PC-9 (cell line): ENCODE data around the gene TBC1D5. TPM values are rescaled to one million over a fixed set of nuclear protein-coding genes. Genes with fewer than 3 reads are reported as not detected.

Experiments used
- BruUV-seq: library from RNA; stranded (reverse); fragments of 400-500 nt; replicated peaks from 2 replicates; lab custom pipeline; 2021; lab: Mats Ljungman, UMichigan
- CTCF ChIA-PET: fragments of 300-600 bp; sonication (Branson Sonifier 250); formaldehyde crosslinking; loops from one replicate; lab custom pipeline; 2022; ENCODE audit warnings: antibody characterized with exemption; lab: Charles Lee
- POLR2A ChIA-PET: fragments of 300-600 bp; sonication (Branson Sonifier 250); formaldehyde crosslinking; loops from one replicate; lab custom pipeline; 2022; ENCODE audit warnings: antibody characterized with exemption; ENCODE audit not compliant: unreplicated experiment; lab: Charles Lee
- DNase-seq, 2 experiments: peaks; one replicate each; pipeline versions ENCODE4 v3.0.0 to v3.0.0-alpha.2; 2015 to 2022; ENCODE audit warnings: mixed read lengths in 1 of 2
- H2AFZ ChIP-seq: fragments of 200-600 bp; sonication (generic); 2 replicates; pipeline ENCODE4 v1.8.1; 2017; ENCODE audit warnings: antibody characterized with exemption
- H3F3A ChIP-seq: fragments of 200-600 bp; sonication (generic); 2 replicates; pipeline ENCODE4 v1.8.1; 2017; ENCODE audit warnings: antibody characterized with exemption, mild to moderate bottlenecking, low read depth; ENCODE audit not compliant: insufficient read depth
- H3K27ac ChIP-seq: fragments of 200-600 bp; sonication (generic); 2 replicates; pipeline ENCODE4 v1.6.1; 2016; ENCODE audit warnings: mixed run types
- H3K27me3 ChIP-seq: fragments of 200-600 bp; sonication (generic); 2 replicates; pipeline ENCODE4 v1.6.1; 2016; ENCODE audit warnings: low read depth, mixed run types; ENCODE audit not compliant: insufficient read depth
- H3K36me3 ChIP-seq: fragments of 200-600 bp; sonication (generic); 2 replicates; pipeline ENCODE4 v1.6.1; 2016; ENCODE audit warnings: low read depth, mixed run types
- H3K4me1 ChIP-seq: fragments of 200-600 bp; sonication (generic); replicated peaks from 2 replicates; pipeline ENCODE4 v1.6.1; 2016; ENCODE audit warnings: mixed run types; ENCODE audit not compliant: insufficient read depth
- H3K4me2 ChIP-seq: fragments of 200-600 bp; sonication (generic); 2 replicates; pipeline ENCODE4 v1.6.1; 2017; ENCODE audit warnings: mixed run types
- H3K4me3 ChIP-seq: fragments of 200-600 bp; sonication (generic); 2 replicates; pipeline ENCODE4 v1.6.1; 2016; ENCODE audit warnings: mixed run types
- H3K79me2 ChIP-seq: fragments of 200-600 bp; sonication (generic); 2 replicates; pipeline ENCODE4 v1.6.1; 2017; ENCODE audit warnings: low read depth, mixed run types
- H3K9me2 ChIP-seq: fragments of 200-600 bp; sonication (generic); 2 replicates; pipeline ENCODE4 v1.8.1; 2017; ENCODE audit warnings: mild to moderate bottlenecking; ENCODE audit not compliant: insufficient read depth
- H3K9me3 ChIP-seq: fragments of 200-600 bp; sonication (generic); 2 replicates; pipeline ENCODE4 v1.8.1; 2016; ENCODE audit warnings: low read depth; ENCODE audit not compliant: insufficient read depth
- H4K20me1 ChIP-seq: fragments of 200-600 bp; sonication (generic); 2 replicates; pipeline ENCODE4 v1.8.1; 2017; ENCODE audit not compliant: insufficient read depth
- CTCF ChIP-seq: fragments of 200-600 bp; sonication (generic); conservative IDR thresholded peaks from 2 replicates; pipeline ENCODE4 v1.6.1; 2017; ENCODE audit warnings: mixed run types, antibody characterized with exemption, mild to moderate bottlenecking, moderate library complexity
- EZH2 ChIP-seq: fragments of 200-600 bp; sonication (generic); IDR thresholded peaks from 2 replicates; pipeline ENCODE4 v1.8.0; 2017; ENCODE audit warnings: antibody characterized with exemption, low read depth
- intact Hi-C: fragments of 100-400 bp; cut with micrococcal nuclease; formaldehyde crosslinking; loops from one replicate; pipeline ENCODE4 v1.10.0; 2022; ENCODE audit not compliant: unreplicated experiment
- total RNA-seq: library from RNA; stranded (reverse); gene quantifications from 2 replicates; pipeline ENCODE4 v1.2.3, GENCODE V29; 2021

The TBC1D5 gene
- total RNA-seq, 1 experiment from 2014 or later, result 54.0 TPM

- no peaks in the 10 kb centered on the region for H3K36me3 ChIP-seq
- H3F3A ChIP-seq, result peaks cover 36% of the 10 kb centered on the region
- DNase-seq, result no peak
- H3K27me3 ChIP-seq, result no peaks in the 10 kb centered on the region
- no peak overlapping the region for H2AFZ ChIP-seq
- H3K27ac ChIP-seq, result no peak overlapping the region
- no peaks in the 10 kb centered on the region for H3K9me3 ChIP-seq
- intact Hi-C loops, result loop anchor here (5.0 to 10.0 kb wide), 5 partner anchors 88 to 640 kb away; no protein-coding TSS in a partner anchor
- POLR2A ChIA-PET, result no interaction called here
- BruUV-seq, result no TSS peak
- H3K4me1 ChIP-seq, result peaks cover 25% of the 10 kb centered on the region
- H3K4me3 ChIP-seq, result no peak overlapping the region
- TF ChIP-seq EZH2 (no peak), CTCF (no peak)
- peaks cover 18% of the 10 kb centered on the region for H3K79me2 ChIP-seq
- CTCF ChIA-PET, result no interaction called here
- no peak overlapping the region for H3K4me2 ChIP-seq
- H4K20me1 ChIP-seq, result no peaks in the 10 kb centered on the region
- no peaks in the 10 kb centered on the region for H3K9me2 ChIP-seq
Observed at GRCh38 chr3:17744693-17745092, 2.3 kb upstream of the TBC1D5 start.

- H3K9me2 ChIP-seq, result no peaks in the 10 kb centered on the region
- no peak for DNase-seq
- peak overlapping the region; percentile 95 for H3K27ac ChIP-seq
- ChIA-PET CTCF (no interaction called here), POLR2A (interaction anchor here (1.2 kb wide), 1 partner anchor 77 kb away, joined by 5 read pairs; no protein-coding TSS in a partner anchor)
- H3K4me2 ChIP-seq, result peak overlapping the region; percentile 99
- TF ChIP-seq EZH2, result no peak
- no peak for TF ChIP-seq CTCF
- peak overlapping the region; percentile 97 for H2AFZ ChIP-seq
- H3K4me3 ChIP-seq, result peak overlapping the region; percentile 70
- BruUV-seq, result no TSS peak
- no peaks in the 10 kb centered on the region for H3K9me3 ChIP-seq
- intact Hi-C loops, result loop anchor here (5.0 to 10.0 kb wide), 5 partner anchors 89 to 641 kb away; no protein-coding TSS in a partner anchor
- no peaks in the 10 kb centered on the region for H4K20me1 ChIP-seq
- H3K79me2 ChIP-seq, result peaks cover 29% of the 10 kb centered on the region
- H3K4me1 ChIP-seq, result peaks cover 30% of the 10 kb centered on the region
- peaks cover 36% of the 10 kb centered on the region for H3F3A ChIP-seq
- no peaks in the 10 kb centered on the region for H3K27me3 ChIP-seq
- H3K36me3 ChIP-seq, result peaks cover 3% of the 10 kb centered on the region; the same call in 1 of the 2 replicates
Observed at GRCh38 chr3:17743658-17743995, 1.2 kb upstream of the TBC1D5 start.

- POLR2A ChIA-PET, result interaction anchor here (0.5 to 1.2 kb wide), 10 partner anchors 78 to 1404 kb away, joined by 4 to 9 read pairs (median 5); no protein-coding TSS in a partner anchor
- H3K27ac ChIP-seq, result peak overlapping the region; percentile 95
- H2AFZ ChIP-seq, result peak overlapping the region; percentile 97
- H3K79me2 ChIP-seq, result peaks cover 33% of the 10 kb centered on the region
- H3K36me3 ChIP-seq, result peaks cover 3% of the 10 kb centered on the region; the same call in 1 of the 2 replicates
- DNase-seq, result no peak
- peak overlapping the region; percentile 70 for H3K4me3 ChIP-seq
- H3K4me2 ChIP-seq, result peak overlapping the region; percentile 99
- peaks cover 36% of the 10 kb centered on the region for H3F3A ChIP-seq
- H3K9me3 ChIP-seq, result no peaks in the 10 kb centered on the region
- TSS peak; percentile 68 for BruUV-seq
- TF ChIP-seq CTCF (no peak), EZH2 (no peak)
- H4K20me1 ChIP-seq, result no peaks in the 10 kb centered on the region
- no peaks in the 10 kb centered on the region for H3K9me2 ChIP-seq
- intact Hi-C loops, result loop anchor here (1.0 to 10.0 kb wide), 7 partner anchors 89 to 642 kb away; no protein-coding TSS in a partner anchor
- peaks cover 30% of the 10 kb centered on the region for H3K4me1 ChIP-seq
- CTCF ChIA-PET, result interaction anchor here (0.7 to 0.9 kb wide), 3 partner anchors 57 to 236 kb away, joined by 3 to 5 read pairs (median 3); no protein-coding TSS in a partner anchor
- H3K27me3 ChIP-seq, result no peaks in the 10 kb centered on the region
Observed at GRCh38 chr3:17742880-17743657, 638 bp upstream of the TBC1D5 start.
